HG02852 (cell line): Measurements from ENCODE around the gene MCHR2.

Experiments
- ATAC-seq: cut with Tn5 transposase; IDR thresholded peaks from one replicate; pipeline ENCODE4 v1.9.1; 2021; ENCODE audit warnings: mild to moderate bottlenecking, moderate library complexity; ENCODE audit not compliant: unreplicated experiment

The MCHR2 gene

GRCh38 chr6:99905209-99906106 is 88.6 kb downstream of the MCHR2 start:
- ATAC-seq: peak; percentile 93

GRCh38 chr6:99901596-99902384 is 92.2 kb downstream of the MCHR2 start:
- no peak for ATAC-seq

GRCh38 chr6:99894815-99895214 is 99.2 kb downstream of the MCHR2 start:
- ATAC-seq: no peak

- no peak for ATAC-seq
Measured at GRCh38 chr6:99887066-99887465, 107.0 kb downstream of the MCHR2 start.

GRCh38 chr6:99885051-99885450 is 109.0 kb downstream of the MCHR2 start:
- ATAC-seq: no peak

- no peak for ATAC-seq
Measured at GRCh38 chr6:99882128-99882702, 111.8 kb downstream of the MCHR2 start.

GRCh38 chr6:99879431-99879830 is 114.6 kb downstream of the MCHR2 start:
- ATAC-seq: no peak

GRCh38 chr6:99875068-99875467 is 119.0 kb downstream of the MCHR2 start:
- ATAC-seq: no peak

GRCh38 chr6:99873084-99873483 is 120.9 kb downstream of the MCHR2 start:
- ATAC-seq: no peak

- ATAC-seq: no peak
Measured at GRCh38 chr6:99871641-99872040, 122.4 kb downstream of the MCHR2 start.
